Glutamatergic neuron (in vitro differentiated cells): ENCODE data around the gene TMEM132A. TPM values are rescaled to one million over a fixed set of nuclear protein-coding genes. Genes with fewer than 3 reads are reported as not detected.

Source experiments
- DNase-seq: peaks from one replicate; pipeline ENCODE4 v3.0.0; 2022
- H3K27ac Mint-ChIP-seq: one replicate; pipeline ENCODE4 v1.8.0; 2020; ENCODE audit warnings: mild to moderate bottlenecking, mixed read lengths, inconsistent platforms; ENCODE audit not compliant: unreplicated experiment
- H3K27me3 Mint-ChIP-seq: one replicate; pipeline ENCODE4 v1.8.0; 2020; ENCODE audit warnings: mild to moderate bottlenecking, moderate library complexity, mixed read lengths, inconsistent platforms; ENCODE audit not compliant: unreplicated experiment
- H3K36me3 Mint-ChIP-seq: one replicate; pipeline ENCODE4 v1.8.0; 2020; ENCODE audit warnings: mild to moderate bottlenecking, mixed read lengths, inconsistent platforms; ENCODE audit not compliant: unreplicated experiment
- H3K4me1 Mint-ChIP-seq: one replicate; pipeline ENCODE4 v1.8.0; 2020; ENCODE audit warnings: mild to moderate bottlenecking, low read depth, mixed read lengths, inconsistent platforms; ENCODE audit not compliant: unreplicated experiment
- H3K4me3 Mint-ChIP-seq: one replicate; pipeline ENCODE4 v1.8.0; 2020; ENCODE audit warnings: mild to moderate bottlenecking, mixed read lengths, inconsistent platforms; ENCODE audit not compliant: unreplicated experiment
- H3K9me3 Mint-ChIP-seq: one replicate; pipeline ENCODE4 v1.8.0; 2020; ENCODE audit warnings: mild to moderate bottlenecking, moderate library complexity, mixed read lengths, inconsistent platforms; ENCODE audit not compliant: unreplicated experiment
- CTCF ChIP-seq: fragments of 200-600 bp; sonication (generic); IDR thresholded peaks from one replicate; pipeline ENCODE4 v1.5.0; 2021; ENCODE audit not compliant: partially characterized antibody, unreplicated experiment
- total RNA-seq: library from RNA; stranded (reverse); fragmentation: NEBNext Ultra II Directional; extraction: Animal tissue kit (Norgen Biotek cat#: 25700); gene quantifications from one replicate; pipeline ENCODE4 v1.2.1, GENCODE V29; 2021; ENCODE audit not compliant: unreplicated experiment

Gene TMEM132A
- total RNA-seq, 1 donor from 2014 or later = 664 TPM

- Mint-ChIP-seq H3K4me1 (peaks cover 17% of the 10 kb centered on the region), H3K9me3 (peaks cover 12% of the 10 kb centered on the region), H3K27me3 (peaks cover 6% of the 10 kb centered on the region), H3K36me3 (peaks cover 8% of the 10 kb centered on the region), H3K27ac (no peak overlapping the region), H3K4me3 (no peak overlapping the region)
- no peak for DNase-seq
- TF ChIP-seq CTCF = no peak
Measured at GRCh38 chr11:60928563-60929001, 4.3 kb downstream of the TMEM132A start.

- peaks cover 8% of the 10 kb centered on the region for H3K36me3 Mint-ChIP-seq
- no peak for TF ChIP-seq CTCF
Measured at GRCh38 chr11:60929764-60930163, 5.5 kb downstream of the TMEM132A start.

GRCh38 chr11:60930394-60930793, 6.1 kb downstream of the TMEM132A start:
- Mint-ChIP-seq H3K9me3 (peaks cover 14% of the 10 kb centered on the region), H3K27me3 (peaks cover 6% of the 10 kb centered on the region), H3K27ac (no peak overlapping the region), H3K36me3 (peaks cover 8% of the 10 kb centered on the region), H3K4me3 (no peak overlapping the region), H3K4me1 (peaks cover 17% of the 10 kb centered on the region)
- TF ChIP-seq CTCF = no peak
- no peak for DNase-seq

More at GRCh38 chr11:60929764-60930163, 5.5 kb downstream of the TMEM132A start:
- Mint-ChIP-seq H3K9me3 (peaks cover 14% of the 10 kb centered on the region), H3K27ac (no peak overlapping the region), H3K4me1 (peaks cover 17% of the 10 kb centered on the region), H3K4me3 (no peak overlapping the region), H3K27me3 (peaks cover 8% of the 10 kb centered on the region)
- DNase-seq = no peak

- Mint-ChIP-seq H3K36me3 (no peaks in the 10 kb centered on the region), H3K27ac (no peak overlapping the region)
Measured at GRCh38 chr11:60931917-60932316, 7.7 kb downstream of the TMEM132A start.

More at GRCh38 chr11:60931917-60932316, 7.7 kb downstream of the TMEM132A start:
- DNase-seq = no peak
- peaks cover 2% of the 10 kb centered on the region for H3K4me1 Mint-ChIP-seq
- peaks cover 12% of the 10 kb centered on the region for H3K9me3 Mint-ChIP-seq
- peaks cover 2% of the 10 kb centered on the region for H3K27me3 Mint-ChIP-seq
- no peak for TF ChIP-seq CTCF
- no peak overlapping the region for H3K4me3 Mint-ChIP-seq
